ENCODE measurements around the gene TCF7L2.

Gene TCF7L2

GRCh38 chr10:112946649-112947048 lies 3.4 kb upstream of the TCF7L2 start:
- no peak for DNase-seq (ENCODE audit: low read depth in 3 of 3, low spot score in 1 of 3)

DNA sequence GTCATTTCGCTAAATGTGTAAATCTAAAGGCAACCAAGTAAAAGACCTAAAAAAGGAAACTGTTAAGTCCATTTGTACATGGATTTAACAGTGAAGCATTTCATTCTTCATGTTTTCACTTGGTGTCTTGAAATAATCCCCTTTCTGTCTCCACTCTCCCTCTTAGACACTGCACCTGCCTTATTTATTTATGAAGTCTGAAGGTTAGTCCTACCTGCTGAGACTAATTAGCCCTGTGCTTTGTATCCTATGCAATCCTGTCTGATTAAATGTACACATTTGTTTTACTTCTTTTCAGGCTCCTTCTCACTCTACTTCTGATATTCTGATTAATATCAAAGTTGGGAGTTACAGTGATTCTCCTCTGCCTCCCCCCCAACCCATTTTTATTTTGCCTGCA lies 1.9 kb upstream of the TCF7L2 start:
- no peak for DNase-seq (ENCODE audit: low read depth in 3 of 3, low spot score in 1 of 3)

DNA sequence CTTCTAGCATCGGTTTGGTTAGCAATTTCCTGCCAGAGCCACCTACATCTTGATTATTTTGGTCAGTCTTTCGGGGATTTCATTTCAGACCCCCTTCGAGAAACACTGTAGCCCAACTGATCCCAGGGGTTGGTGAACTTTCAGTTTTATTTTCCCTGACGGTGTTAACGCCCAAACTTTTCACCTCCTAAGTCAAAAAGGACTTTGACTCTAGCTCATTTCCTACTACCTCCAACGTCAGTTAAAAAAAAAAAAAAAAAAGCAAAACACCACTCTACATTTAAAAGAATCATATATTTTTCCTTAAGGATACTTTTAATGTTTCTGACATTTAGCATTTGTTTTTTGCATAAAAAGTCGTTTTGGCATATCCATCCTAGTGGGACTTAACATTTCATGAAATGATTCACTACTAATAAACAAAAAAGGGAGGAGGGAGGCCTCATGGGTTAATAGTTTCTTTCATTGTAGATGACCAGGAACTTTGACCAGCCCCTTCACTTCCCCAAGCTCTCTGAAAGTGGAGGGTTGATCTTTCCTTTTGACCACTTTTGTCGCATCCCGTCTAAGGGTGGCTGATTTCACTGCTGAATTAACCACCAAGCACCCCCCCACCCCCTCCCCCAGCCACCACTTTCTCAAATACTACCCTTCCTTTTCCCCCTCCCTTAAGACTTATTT lies 764 bp upstream of the TCF7L2 start:
- DNase-seq (ENCODE audit: low read depth in 3 of 3, low spot score in 1 of 3), result no peak

DNA sequence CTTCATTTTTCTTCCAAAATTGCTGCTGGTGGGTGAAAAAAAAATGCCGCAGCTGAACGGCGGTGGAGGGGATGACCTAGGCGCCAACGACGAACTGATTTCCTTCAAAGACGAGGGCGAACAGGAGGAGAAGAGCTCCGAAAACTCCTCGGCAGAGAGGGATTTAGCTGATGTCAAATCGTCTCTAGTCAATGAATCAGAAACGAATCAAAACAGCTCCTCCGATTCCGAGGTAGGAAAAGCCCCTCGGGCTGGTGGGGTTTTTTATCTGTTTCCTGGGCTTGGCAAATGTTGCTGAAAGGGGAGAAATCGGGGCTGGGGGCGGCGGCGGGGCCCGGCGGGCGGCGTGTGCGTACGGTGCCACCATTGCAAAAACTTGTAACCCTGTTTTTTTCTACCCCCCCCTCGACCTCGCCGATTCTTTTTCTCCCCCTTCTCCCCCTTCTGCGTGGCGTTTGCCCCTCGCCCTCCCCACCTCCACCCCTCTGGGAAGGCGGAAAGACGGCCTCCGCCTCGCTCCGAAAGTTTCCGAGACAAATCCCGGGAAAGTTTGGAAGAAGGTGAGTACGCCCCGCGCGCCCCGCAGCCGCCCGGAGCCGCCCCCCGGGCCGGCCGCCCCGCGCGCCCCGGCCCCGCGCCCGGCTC lies 789 bp downstream of the TCF7L2 start:
- no peak for DNase-seq (ENCODE audit: low read depth in 3 of 3, low spot score in 1 of 3)

GRCh38 chr10:112951359-112952281 lies 1.6 kb downstream of the TCF7L2 start:
- DNase-seq (ENCODE audit: low read depth in 3 of 3, low spot score in 1 of 3), result peak in 1 of 3 donors; percentile 25

- no peak for DNase-seq (ENCODE audit: low read depth in 3 of 3, low spot score in 1 of 3)
These were observed 2.5 kb downstream of the TCF7L2 start for GRCh38 chr10:112952282-112953173.

GRCh38 chr10:112953174-112954159 lies 3.4 kb downstream of the TCF7L2 start:
- no peak for DNase-seq (ENCODE audit: low read depth in 3 of 3, low spot score in 1 of 3)

- DNase-seq (ENCODE audit: low read depth in 3 of 3, low spot score in 1 of 3), result no peak
These were observed 5.0 kb downstream of the TCF7L2 start for GRCh38 chr10:112954974-112955581.

DNA sequence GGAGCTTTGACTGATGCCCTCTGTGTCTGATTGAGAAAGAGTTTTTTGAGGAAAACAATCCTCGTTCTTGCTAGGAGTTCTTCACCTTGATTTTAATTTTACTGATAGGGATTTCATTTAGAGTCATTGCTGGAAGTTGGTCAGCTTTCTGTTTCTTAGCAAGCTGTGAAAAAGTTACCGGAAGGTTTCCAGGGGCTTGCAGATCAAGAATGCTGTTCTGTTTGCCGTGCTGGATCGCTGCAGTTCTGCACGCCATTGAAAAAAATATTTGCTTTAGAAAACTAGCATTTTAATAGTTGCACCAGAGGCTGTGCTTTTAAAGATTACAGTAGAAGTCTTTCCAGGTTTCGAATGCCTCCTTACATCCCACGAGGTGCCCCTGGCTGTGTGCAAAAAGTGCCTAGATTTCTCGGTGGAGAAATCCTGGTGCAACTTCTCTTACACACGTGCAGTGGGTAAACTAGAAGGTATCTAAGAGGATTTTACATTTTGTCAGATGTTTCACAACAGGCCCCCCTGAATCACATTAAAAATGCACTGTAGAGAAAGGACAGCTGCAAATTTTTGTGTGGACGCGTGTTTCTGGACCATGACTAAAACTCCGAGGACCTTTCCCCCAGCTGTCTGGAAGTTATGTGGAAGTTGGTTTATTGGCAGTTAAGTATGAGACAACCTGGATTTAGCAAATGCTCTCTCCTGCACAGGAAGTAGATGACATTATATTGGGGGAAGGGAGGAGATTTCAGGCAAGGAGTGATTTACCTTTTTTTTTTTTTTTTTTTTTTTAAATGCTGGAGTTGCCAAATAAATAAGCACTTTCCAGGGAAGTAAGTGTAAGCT lies 5.8 kb downstream of the TCF7L2 start:
- DNase-seq (ENCODE audit: low read depth in 3 of 3, low spot score in 1 of 3), result no peak

- no peak for DNase-seq (ENCODE audit: low read depth in 3 of 3, low spot score in 1 of 3)
These were observed 6.7 kb downstream of the TCF7L2 start for GRCh38 chr10:112956631-112957350.

DNA sequence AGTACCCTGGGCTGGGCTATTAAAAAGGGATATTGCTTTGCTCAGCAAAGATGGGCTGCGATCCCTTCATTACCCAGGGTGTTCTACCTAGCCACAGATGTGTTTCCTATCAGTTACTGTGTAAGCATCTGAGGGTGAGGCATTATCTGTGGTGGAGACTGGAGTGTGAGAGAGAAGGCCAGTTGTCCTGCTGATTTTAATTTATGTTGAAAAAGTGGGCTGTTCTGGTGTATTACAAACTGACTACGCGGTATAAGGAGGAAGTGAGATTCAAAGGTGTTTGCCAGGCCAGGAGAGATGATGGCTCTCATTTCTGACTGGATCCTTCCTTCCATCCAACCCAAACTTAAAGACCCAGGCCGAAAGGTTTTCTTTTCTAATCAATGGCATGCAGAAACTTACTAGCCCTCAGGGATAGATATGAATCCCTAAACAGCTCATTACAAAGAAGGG lies 7.6 kb downstream of the TCF7L2 start:
- no peak for DNase-seq (ENCODE audit: low read depth in 3 of 3, low spot score in 1 of 3)

GRCh38 chr10:112958275-112958995 lies 8.4 kb downstream of the TCF7L2 start:
- no peak for DNase-seq (ENCODE audit: low read depth in 3 of 3, low spot score in 1 of 3)

DNA sequence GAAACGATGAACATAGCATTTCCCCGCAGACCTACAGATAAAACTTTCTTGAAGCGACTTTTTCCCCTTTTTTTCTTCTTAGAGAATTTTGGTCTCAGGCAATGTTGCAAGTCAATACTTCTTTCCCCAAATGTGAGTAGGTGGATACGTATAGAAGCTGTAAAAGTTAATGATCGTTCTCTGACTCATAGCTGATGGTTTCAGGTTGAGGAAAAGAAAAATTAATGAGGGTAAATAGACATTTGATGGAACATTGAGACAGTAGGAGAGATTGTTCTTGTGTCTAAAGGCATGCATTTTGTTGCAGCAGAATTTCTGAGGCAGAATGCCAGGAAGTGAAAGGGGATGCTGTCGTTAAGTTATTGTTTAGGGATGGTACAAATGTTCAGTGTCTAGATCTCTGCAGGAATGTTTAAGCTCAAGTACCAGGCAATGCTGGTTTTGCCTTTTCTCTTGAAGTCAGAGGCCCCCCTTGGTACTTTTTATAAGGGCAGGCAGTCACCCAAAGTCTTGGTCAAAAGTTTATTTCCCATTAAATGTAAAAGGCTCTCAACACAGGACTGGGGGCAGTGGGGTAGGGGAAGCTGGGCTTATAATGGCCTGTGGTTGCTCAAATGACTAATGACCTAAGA lies 9.3 kb downstream of the TCF7L2 start:
- DNase-seq (ENCODE audit: low read depth in 3 of 3, low spot score in 1 of 3), result no peak

DNA sequence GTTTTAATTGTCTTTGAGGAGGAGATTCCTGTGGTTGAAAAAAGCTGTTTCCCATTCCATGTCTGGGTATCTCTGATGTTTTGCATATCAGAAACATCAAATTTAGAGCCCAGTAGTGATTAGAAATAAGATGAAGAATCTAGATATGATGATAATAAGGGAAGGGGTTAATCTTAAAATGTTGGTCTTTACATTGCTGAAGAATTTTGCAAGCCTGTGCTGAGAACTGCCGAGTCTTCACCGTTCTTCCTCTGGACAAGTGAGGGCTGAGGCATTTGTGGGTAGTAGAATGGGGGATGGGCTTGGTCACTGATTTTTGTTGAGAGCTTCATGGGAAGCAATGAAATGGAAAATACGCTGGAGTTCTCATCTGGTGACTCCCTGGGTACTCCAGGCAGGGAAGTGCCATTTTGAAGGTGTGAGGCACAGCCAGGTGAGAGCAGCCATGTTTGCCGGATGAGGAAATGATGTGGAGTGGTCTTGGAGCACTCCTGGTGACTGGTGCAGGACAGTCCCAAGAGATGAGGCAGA lies 10.2 kb downstream of the TCF7L2 start:
- DNase-seq (ENCODE audit: low read depth in 3 of 3, low spot score in 1 of 3), result no peak

DNA sequence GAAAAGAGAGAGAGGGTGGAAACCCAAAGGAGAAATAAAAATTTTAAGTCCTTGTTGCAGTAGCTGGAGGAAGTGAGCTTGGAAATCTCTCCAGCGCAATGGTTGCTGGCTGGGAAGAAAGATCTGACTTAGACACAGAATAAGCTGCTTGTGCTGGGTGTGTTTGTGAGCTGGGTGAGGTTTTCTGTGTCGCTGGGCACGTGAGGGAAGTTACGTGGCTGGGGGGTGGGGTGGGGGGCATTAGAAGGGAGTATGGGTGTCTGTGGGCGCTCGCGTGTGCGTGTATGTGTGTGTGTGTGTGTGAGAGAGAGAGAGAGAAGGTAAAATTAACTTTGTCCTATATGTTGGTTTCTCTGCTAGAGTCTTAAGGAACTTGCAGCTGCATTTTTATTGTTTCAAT lies 11.6 kb downstream of the TCF7L2 start:
- no peak for DNase-seq (ENCODE audit: low read depth in 3 of 3, low spot score in 1 of 3)

- DNase-seq (ENCODE audit: low read depth in 3 of 3, low spot score in 1 of 3), result no peak
These were observed 12.3 kb downstream of the TCF7L2 start for GRCh38 chr10:112962343-112962742.
